ENCODE results near the gene S100A2.

S100A2 gene

GRCh38 chr1:153565529-153566374, at the start of gene S100A2:
Gene S100A2 (minus strand): TSS chr1:153565844. CDS start chr1:153563877, 1,967 bp downstream.
- peaks cover 27% of the 10 kb centered on the region for H3K4me1 ChIP-seq (ENCODE audit: insufficient read depth, poor library complexity, severe bottlenecking)
- peak within 1 kb of the TSS; percentile 100 for H3K27ac ChIP-seq (ENCODE audit: poor library complexity, severe bottlenecking)
- peak; percentile 93 for DNase-seq (ENCODE audit: low spot score)
- H3K27me3 ChIP-seq (ENCODE audit: insufficient read depth, poor library complexity, severe bottlenecking): no peaks in the 10 kb centered on the region
- no peaks in the 10 kb centered on the region for H3K9me3 ChIP-seq (ENCODE audit: severe bottlenecking)
- peaks cover 45% of the 10 kb centered on the region for H3K36me3 ChIP-seq (ENCODE audit: low read depth)
- ATAC-seq (ENCODE audit: low read depth): peak; percentile 54
- peak within 1 kb of the TSS; percentile 54 for H3K4me3 ChIP-seq (ENCODE audit: severe bottlenecking)
- TF ChIP-seq, protein P1, sequence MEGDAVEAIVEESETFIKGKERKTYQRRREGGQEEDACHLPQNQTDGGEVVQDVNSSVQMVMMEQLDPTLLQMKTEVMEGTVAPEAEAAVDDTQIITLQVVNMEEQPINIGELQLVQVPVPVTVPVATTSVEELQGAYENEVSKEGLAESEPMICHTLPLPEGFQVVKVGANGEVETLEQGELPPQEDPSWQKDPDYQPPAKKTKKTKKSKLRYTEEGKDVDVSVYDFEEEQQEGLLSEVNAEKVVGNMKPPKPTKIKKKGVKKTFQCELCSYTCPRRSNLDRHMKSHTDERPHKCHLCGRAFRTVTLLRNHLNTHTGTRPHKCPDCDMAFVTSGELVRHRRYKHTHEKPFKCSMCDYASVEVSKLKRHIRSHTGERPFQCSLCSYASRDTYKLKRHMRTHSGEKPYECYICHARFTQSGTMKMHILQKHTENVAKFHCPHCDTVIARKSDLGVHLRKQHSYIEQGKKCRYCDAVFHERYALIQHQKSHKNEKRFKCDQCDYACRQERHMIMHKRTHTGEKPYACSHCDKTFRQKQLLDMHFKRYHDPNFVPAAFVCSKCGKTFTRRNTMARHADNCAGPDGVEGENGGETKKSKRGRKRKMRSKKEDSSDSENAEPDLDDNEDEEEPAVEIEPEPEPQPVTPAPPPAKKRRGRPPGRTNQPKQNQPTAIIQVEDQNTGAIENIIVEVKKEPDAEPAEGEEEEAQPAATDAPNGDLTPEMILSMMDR (IDR thresholded peaks at IDR 0.05; ENCODE audit: poor library complexity, severe bottlenecking): no peak

GRCh38 chr1:153615406-153615805, 49.8 kb upstream of the S100A2 start:
- peaks cover 27% of the 10 kb centered on the region for H3K4me1 ChIP-seq (ENCODE audit: insufficient read depth, poor library complexity, severe bottlenecking)
- DNase-seq (ENCODE audit: low spot score) (no peak), ATAC-seq (ENCODE audit: low read depth) (no peak)
- peaks cover 28% of the 10 kb centered on the region for H3K36me3 ChIP-seq (ENCODE audit: low read depth)
- peak overlapping the region; percentile 49 for H3K4me3 ChIP-seq (ENCODE audit: severe bottlenecking)
- no peaks in the 10 kb centered on the region for H3K9me3 ChIP-seq (ENCODE audit: severe bottlenecking)
- no peaks in the 10 kb centered on the region for H3K27me3 ChIP-seq (ENCODE audit: insufficient read depth, poor library complexity, severe bottlenecking)
- TF ChIP-seq, protein P1 (IDR thresholded peaks at IDR 0.05; ENCODE audit: poor library complexity, severe bottlenecking): no peak
- peak overlapping the region; percentile 98 for H3K27ac ChIP-seq (ENCODE audit: poor library complexity, severe bottlenecking)

GRCh38 chr1:153614906-153615305, 49.3 kb upstream of the S100A2 start:
- Histone ChIP-seq H3K27ac (ENCODE audit: poor library complexity, severe bottlenecking) (peak overlapping the region; percentile 98), H3K9me3 (ENCODE audit: severe bottlenecking) (no peaks in the 10 kb centered on the region), H3K4me3 (ENCODE audit: severe bottlenecking) (peak overlapping the region; percentile 49), H3K36me3 (ENCODE audit: low read depth) (peaks cover 29% of the 10 kb centered on the region), H3K27me3 (ENCODE audit: insufficient read depth, poor library complexity, severe bottlenecking) (no peaks in the 10 kb centered on the region), H3K4me1 (ENCODE audit: insufficient read depth, poor library complexity, severe bottlenecking) (peaks cover 32% of the 10 kb centered on the region)
- no peak for ATAC-seq (ENCODE audit: low read depth)
- TF ChIP-seq, protein P1 (IDR thresholded peaks at IDR 0.05; ENCODE audit: poor library complexity, severe bottlenecking): no peak
- no peak for DNase-seq (ENCODE audit: low spot score)

DNA sequence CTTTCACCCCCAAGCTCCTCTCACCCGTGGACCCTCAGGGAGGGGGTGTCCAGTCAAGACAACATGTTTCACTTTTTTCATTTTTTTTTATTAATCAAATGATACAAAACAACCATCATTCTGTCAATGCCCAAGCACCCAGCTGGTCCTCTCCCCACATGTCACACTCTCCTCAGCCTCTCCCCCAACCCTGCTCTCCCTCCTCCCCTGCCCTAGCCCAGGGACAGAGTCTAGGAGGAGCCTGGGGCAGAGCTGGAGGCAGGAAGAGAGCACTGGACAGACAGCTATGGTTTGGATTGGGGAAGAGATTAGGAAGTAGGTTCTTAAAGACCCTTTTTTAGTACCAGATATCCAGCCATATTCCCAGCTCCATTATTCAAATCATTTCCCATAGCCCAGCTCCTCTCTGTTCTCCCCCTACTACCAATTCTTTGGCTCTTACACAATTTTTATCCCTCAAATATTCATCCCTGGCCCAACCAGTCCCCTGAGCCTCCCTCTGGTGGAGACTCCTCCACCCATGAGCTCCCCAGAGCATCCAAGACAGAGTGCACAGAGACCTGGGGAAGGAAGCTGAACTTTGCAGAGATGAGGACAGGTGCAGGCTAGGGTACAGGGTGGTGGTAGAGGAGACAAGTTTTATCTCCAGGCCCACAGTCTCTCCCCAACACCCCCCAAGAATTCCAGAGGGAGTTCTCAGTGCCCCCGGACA, 48.7 kb upstream of the S100A2 start:
- Histone ChIP-seq H3K4me1 (ENCODE audit: insufficient read depth, poor library complexity, severe bottlenecking) (peaks cover 38% of the 10 kb centered on the region), H3K4me3 (ENCODE audit: severe bottlenecking) (peak overlapping the region; percentile 49), H3K9me3 (ENCODE audit: severe bottlenecking) (no peaks in the 10 kb centered on the region), H3K36me3 (ENCODE audit: low read depth) (peaks cover 30% of the 10 kb centered on the region), H3K27me3 (ENCODE audit: insufficient read depth, poor library complexity, severe bottlenecking) (no peaks in the 10 kb centered on the region), H3K27ac (ENCODE audit: poor library complexity, severe bottlenecking) (peak overlapping the region; percentile 98)
- TF ChIP-seq, protein P1 (IDR thresholded peaks at IDR 0.05; ENCODE audit: poor library complexity, severe bottlenecking): no peak
- ATAC-seq (ENCODE audit: low read depth): no peak
- no peak for DNase-seq (ENCODE audit: low spot score)

Data from RWPE2 (cell line).